Testis (tissue), 3 donors: Measurements from ENCODE around the gene TIAM1. TPM values are rescaled to one million over a fixed set of nuclear protein-coding genes. Genes with fewer than 3 reads are reported as not detected.

Experiments used
- DNase-seq: peaks from one replicate; pipeline ENCODE4 v3.0.0-alpha.2; 2019
- H3K27ac ChIP-seq, 2 donors: fragments of 200-600 bp; sonication (generic); one replicate each; pipeline ENCODE4 v1.5.1; 2019
- H3K27me3 ChIP-seq: fragments of 200-600 bp; sonication (generic); one replicate; pipeline ENCODE4 v1.5.1; 2019
- H3K36me3 ChIP-seq: fragments of 200-600 bp; sonication (generic); one replicate; pipeline ENCODE4 v1.5.1; 2017; ENCODE audit warnings: low read depth; ENCODE audit errors: missing control alignments
- H3K4me1 ChIP-seq: fragments of 200-600 bp; sonication (generic); one replicate; pipeline ENCODE4 v1.5.1; 2019
- H3K4me3 ChIP-seq, 2 donors: fragments of 200-600 bp; sonication (generic); one replicate each; pipeline ENCODE4 v1.5.1; 2017 to 2019
- H3K9me3 ChIP-seq: fragments of 200-600 bp; sonication (generic); one replicate; pipeline ENCODE4 v1.5.1; 2017
- CTCF ChIP-seq, 3 experiments: fragments of 450-650 bp in 2 of 3; fragments of 200-600 bp in 1 of 3; sonication (generic) in 1 of 3; IDR thresholded peaks; one replicate each; pipeline ENCODE4 v1.5.1; 2016 to 2019; ENCODE audit warnings: antibody characterized with exemption in 3 of 3, mild to moderate bottlenecking in 2 of 3, moderate library complexity in 1 of 3
- POLR2A ChIP-seq: fragments of 450-650 bp; IDR thresholded peaks from one replicate; pipeline ENCODE4 v1.6.1; 2017; ENCODE audit warnings: antibody characterized with exemption, mild to moderate bottlenecking, moderate library complexity
- WGBS, 2 donors: methylation state at CpG; one replicate each; pipeline ENCODE4 v1.1.5; 2018; 5-methylcytosine and 5-hydroxymethylcytosine counted together
- intact Hi-C: fragments of 100-400 bp; cut with DNase I; formaldehyde crosslinking; loops from one replicate; pipeline ENCODE4 v1.15.1; 2023; ENCODE audit warnings: low total_unique reads
- polyA plus RNA-seq: library from polyadenylated mRNA; stranded (reverse); fragments of 350-450 nt; fragmentation: Illumina TruSeq; extraction: RNeasy Lipid Tissue Mini Kit (QIAGEN cat#74804); gene quantifications from one replicate; pipeline ENCODE4 v1.2.3, GENCODE V29; 2014; ENCODE audit warnings: low read depth, low replicate concordance; ENCODE audit not compliant: insufficient read depth
- total RNA-seq, 2 donors: library from RNA; depleted of rRNA; stranded (reverse); fragments of >200 nt; gene quantifications; one replicate each; pipeline ENCODE4 v1.2.3, GENCODE V29; 2016

TIAM1 gene
- total and polyA plus RNA-seq, 3 donors from 2014 or later, result 21.3 to 51.6 (median 34.6) TPM

GRCh38 chr21:31243611-31244010 is 100.5 kb downstream of the TIAM1 start:
- intact Hi-C loops, result no loop called here
- Histone ChIP-seq H3K4me3 (no peak overlapping the region), H3K27ac (no peak overlapping the region), H3K4me1 (no peaks in the 10 kb centered on the region), H3K27me3 (no peaks in the 10 kb centered on the region), H3K9me3 (no peaks in the 10 kb centered on the region), H3K36me3 (no peaks in the 10 kb centered on the region)
- 93 to 96% methylated on average over 2 of the region's 2 CpGs for WGBS, 2 donors
- no peak for DNase-seq
- no peak for TF ChIP-seq CTCF (IDR thresholded peaks at IDR 0.05)
- TF ChIP-seq POLR2A, result no peak

GRCh38 chr21:31236528-31236927 is 107.5 kb downstream of the TIAM1 start:
- no peak for DNase-seq
- no peaks in the 10 kb centered on the region for H3K36me3 ChIP-seq
- no peak overlapping the region for H3K27ac ChIP-seq
- intact Hi-C loops, result no loop called here
- H3K27me3 ChIP-seq, result no peaks in the 10 kb centered on the region
- H3K9me3 ChIP-seq, result no peaks in the 10 kb centered on the region
- TF ChIP-seq POLR2A (no peak), CTCF (IDR thresholded peaks at IDR 0.05) (no peak)
- H3K4me3 ChIP-seq, result no peak overlapping the region
- no peaks in the 10 kb centered on the region for H3K4me1 ChIP-seq
- 86 to 89% methylated on average over 5 of the region's 5 CpGs for WGBS, 2 donors

GRCh38 chr21:31235671-31236450 is 108.2 kb downstream of the TIAM1 start:
- Histone ChIP-seq H3K4me3 (no peak overlapping the region), H3K36me3 (no peaks in the 10 kb centered on the region), H3K27me3 (no peaks in the 10 kb centered on the region), H3K27ac (no peak overlapping the region), H3K9me3 (no peaks in the 10 kb centered on the region), H3K4me1 (no peaks in the 10 kb centered on the region)
- WGBS, 2 donors, result 92 to 97% methylated on average over 6 of the region's 6 CpGs
- no peak for DNase-seq
- intact Hi-C loops, result no loop called here
- TF ChIP-seq POLR2A (no peak), CTCF (IDR thresholded peaks at IDR 0.05) (no peak)

- no peaks in the 10 kb centered on the region for H3K4me1 ChIP-seq
- intact Hi-C loops, result no loop called here
- H3K27ac ChIP-seq, result no peak overlapping the region
- 64 to 81% methylated on average over 2 of the region's 2 CpGs for WGBS, 2 donors
- DNase-seq, result no peak
- no peak overlapping the region for H3K4me3 ChIP-seq
- TF ChIP-seq CTCF (IDR thresholded peaks at IDR 0.05) (no peak), POLR2A (no peak)
- no peaks in the 10 kb centered on the region for H3K36me3 ChIP-seq
- no peaks in the 10 kb centered on the region for H3K9me3 ChIP-seq
- H3K27me3 ChIP-seq, result no peaks in the 10 kb centered on the region
Observed at GRCh38 chr21:31234936-31235335, 109.1 kb downstream of the TIAM1 start.

- no peak overlapping the region for H3K27ac ChIP-seq
- H3K9me3 ChIP-seq, result no peaks in the 10 kb centered on the region
- no peaks in the 10 kb centered on the region for H3K27me3 ChIP-seq
- H3K4me3 ChIP-seq, result no peak overlapping the region
- no peak for DNase-seq
- whole genome bisulfite sequencing, 2 donors, result 95 to 97% methylated on average over 9 of the region's 9 CpGs
- no peaks in the 10 kb centered on the region for H3K36me3 ChIP-seq
- intact Hi-C loops, result no loop called here
- no peaks in the 10 kb centered on the region for H3K4me1 ChIP-seq
- TF ChIP-seq CTCF (IDR thresholded peaks at IDR 0.05) (no peak), POLR2A (no peak)
Observed at GRCh38 chr21:31233711-31234110, 110.3 kb downstream of the TIAM1 start.
